ENCODE data around the gene ELOVL7. TPM values are rescaled to one million over a fixed set of nuclear protein-coding genes. Genes with fewer than 3 reads are reported as not detected.
"Not testable (repeated sequence)": the region's sequence is repeated elsewhere in the genome, so short reads cannot be mapped to it uniquely, and the experiment has no call there.

ELOVL7 gene
- total RNA-seq, 1 experiment from 2014 or later = 4.6 TPM

- DNase-seq (ENCODE audit: low read depth) = not testable (repeated sequence)
Observed at GRCh38 chr5:60715201-60715928, 128.7 kb downstream of the ELOVL7 start.

- no peak for DNase-seq (ENCODE audit: low read depth)
Observed at GRCh38 chr5:60712950-60713349, 131.1 kb downstream of the ELOVL7 start.

- not testable (repeated sequence) for DNase-seq (ENCODE audit: low read depth)
Observed at GRCh38 chr5:60711892-60712291, 132.2 kb downstream of the ELOVL7 start.

- no peak for DNase-seq (ENCODE audit: low read depth)
Observed at GRCh38 chr5:60710362-60710761, 133.7 kb downstream of the ELOVL7 start.

- no peak for DNase-seq (ENCODE audit: low read depth)
Observed at GRCh38 chr5:60705144-60705543, 138.9 kb downstream of the ELOVL7 start.

GRCh38 chr5:60703944-60704343 lies 140.1 kb downstream of the ELOVL7 start:
- no peak for DNase-seq (ENCODE audit: low read depth)

Other genes starting within 250 kb of the ELOVL7 start
- gene DEPDC1B, start 144.1 kb downstream of the ELOVL7 start, total RNA-seq (2014; rRNA removed; shearing (Covaris generic)) = 27.7 and 35.3 TPM in 2 replicates
- 27.4 and 45.4 TPM in 2 replicates for gene ERCC8, start 100.8 kb upstream of the ELOVL7 start, total RNA-seq (2014; rRNA removed; shearing (Covaris generic))
- 66.6 and 139 TPM in 2 replicates for gene NDUFAF2, start 100.9 kb upstream of the ELOVL7 start, total RNA-seq (2014; rRNA removed; shearing (Covaris generic))

Data from Daoy (cell line).